Measurements from ENCODE around the gene MAGEA3.
"Not testable (repeated sequence)": the region's sequence is repeated elsewhere in the genome, so short reads cannot be mapped to it uniquely, and the experiment has no call there.

DNA sequence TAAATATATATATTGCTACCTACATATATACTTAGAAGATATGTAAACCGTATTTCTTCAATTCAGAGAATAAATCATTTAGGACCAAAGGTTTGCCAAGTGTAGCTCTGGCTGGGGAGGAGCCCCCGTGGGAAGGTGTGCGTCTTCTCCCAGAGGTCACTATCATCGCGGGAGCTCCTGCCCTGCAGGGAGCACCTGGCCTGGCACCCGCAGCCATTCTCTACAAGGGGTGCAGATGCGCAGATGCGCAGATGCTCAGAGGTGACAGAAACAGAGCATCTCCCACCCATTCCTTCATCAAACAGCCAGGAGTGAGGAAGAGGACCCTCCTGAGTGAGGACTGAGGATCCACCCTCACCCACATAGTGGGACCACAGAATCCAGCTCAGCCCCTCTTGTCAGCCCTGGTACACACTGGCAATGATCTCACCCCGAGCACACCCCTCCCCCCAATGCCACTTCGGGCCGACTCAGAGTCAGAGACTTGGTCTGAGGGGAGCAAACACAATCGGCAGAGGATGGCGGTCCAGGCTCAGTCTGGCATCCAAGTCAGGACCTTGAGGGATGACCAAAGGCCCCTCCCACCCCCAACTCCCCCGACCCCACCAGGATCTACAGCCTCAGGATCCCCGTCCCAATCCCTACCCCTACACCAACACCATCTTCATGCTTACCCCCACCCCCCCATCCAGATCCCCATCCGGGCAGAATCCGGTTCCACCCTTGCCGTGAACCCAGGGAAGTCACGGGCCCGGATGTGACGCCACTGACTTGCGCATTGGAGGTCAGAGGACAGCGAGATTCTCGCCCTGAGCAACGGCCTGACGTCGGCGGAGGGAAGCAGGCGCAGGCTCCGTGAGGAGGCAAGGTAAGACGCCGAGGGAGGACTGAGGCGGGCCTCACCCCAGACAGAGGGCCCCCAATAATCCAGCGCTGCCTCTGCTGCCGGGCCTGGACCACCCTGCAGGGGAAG lies 15.5 kb downstream of the MAGEA3 start, which contains the start of gene MAGEA2B:
- TF ChIP-seq, protein P1, sequence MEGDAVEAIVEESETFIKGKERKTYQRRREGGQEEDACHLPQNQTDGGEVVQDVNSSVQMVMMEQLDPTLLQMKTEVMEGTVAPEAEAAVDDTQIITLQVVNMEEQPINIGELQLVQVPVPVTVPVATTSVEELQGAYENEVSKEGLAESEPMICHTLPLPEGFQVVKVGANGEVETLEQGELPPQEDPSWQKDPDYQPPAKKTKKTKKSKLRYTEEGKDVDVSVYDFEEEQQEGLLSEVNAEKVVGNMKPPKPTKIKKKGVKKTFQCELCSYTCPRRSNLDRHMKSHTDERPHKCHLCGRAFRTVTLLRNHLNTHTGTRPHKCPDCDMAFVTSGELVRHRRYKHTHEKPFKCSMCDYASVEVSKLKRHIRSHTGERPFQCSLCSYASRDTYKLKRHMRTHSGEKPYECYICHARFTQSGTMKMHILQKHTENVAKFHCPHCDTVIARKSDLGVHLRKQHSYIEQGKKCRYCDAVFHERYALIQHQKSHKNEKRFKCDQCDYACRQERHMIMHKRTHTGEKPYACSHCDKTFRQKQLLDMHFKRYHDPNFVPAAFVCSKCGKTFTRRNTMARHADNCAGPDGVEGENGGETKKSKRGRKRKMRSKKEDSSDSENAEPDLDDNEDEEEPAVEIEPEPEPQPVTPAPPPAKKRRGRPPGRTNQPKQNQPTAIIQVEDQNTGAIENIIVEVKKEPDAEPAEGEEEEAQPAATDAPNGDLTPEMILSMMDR (IDR thresholded peaks at IDR 0.05; ENCODE audit: control extremely low read depth in 1 of 3, insufficient read depth in 1 of 3, low read depth in 1 of 3, low read length in 3 of 3) = not testable (repeated sequence)
- not testable (repeated sequence) for TF ChIP-seq JUN (IDR thresholded peaks at IDR 0.05; ENCODE audit: low read depth, low read length); POLR2A (IDR thresholded peaks at IDR 0.05; ENCODE audit: control extremely low read depth in 1 of 2, low read depth in 2 of 2, low read length in 2 of 2); RXRA (IDR thresholded peaks at IDR 0.05; ENCODE audit: insufficient read depth, low read depth, low read length); CREB1 (IDR thresholded peaks at IDR 0.05); POLR2AphosphoS5 (IDR thresholded peaks at IDR 0.05; ENCODE audit: low read depth, low read length); RNF2 (IDR thresholded peaks at IDR 0.05; ENCODE audit: borderline replicate concordance, low read depth, low read length, missing control alignments, poor library complexity, severe bottlenecking); ASH2L (IDR thresholded peaks at IDR 0.05; ENCODE audit: low read length); SP1 (IDR thresholded peaks at IDR 0.05; ENCODE audit: low read depth, low read length); ZNF274 (IDR thresholded peaks at IDR 0.05; ENCODE audit: borderline replicate concordance, extremely low read depth, low read length); BRCA1 (IDR thresholded peaks at IDR 0.05; ENCODE audit: low read depth, low read length); TCF12 (IDR thresholded peaks at IDR 0.05; ENCODE audit: low read depth, low read length); RAD21 (IDR thresholded peaks at IDR 0.05 in 1 of 2, conservative IDR thresholded peaks at IDR 0.05 in 1 of 2; ENCODE audit: low read depth in 2 of 2, low read length in 2 of 2)
- TF ChIP-seq, protein P2, sequence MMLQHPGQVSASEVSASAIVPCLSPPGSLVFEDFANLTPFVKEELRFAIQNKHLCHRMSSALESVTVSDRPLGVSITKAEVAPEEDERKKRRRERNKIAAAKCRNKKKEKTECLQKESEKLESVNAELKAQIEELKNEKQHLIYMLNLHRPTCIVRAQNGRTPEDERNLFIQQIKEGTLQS (IDR thresholded peaks at IDR 0.05; ENCODE audit: insufficient read depth, low read depth, low read length) = not testable (repeated sequence)

Measured in H1 (cell line).